ENCODE measurements around the gene PAK6.

GRCh38 chr15:40192942-40193341 lies 45.9 kb upstream of the PAK6 start:
- no peak for TF ChIP-seq POLR2AphosphoS5 (IDR thresholded peaks at IDR 0.05; ENCODE audit: low read depth)
- no peak for TF ChIP-seq CTCF (conservative IDR thresholded peaks at IDR 0.05; ENCODE audit: low read depth in 2 of 2)
- no peak for TF ChIP-seq EZH2 (IDR thresholded peaks at IDR 0.05; ENCODE audit: low read depth, unreplicated experiment)
- TF ChIP-seq ZNF114 (CRISPR knock-in tag; IDR thresholded peaks at IDR 0.05) = no peak
- TF ChIP-seq, protein P1, sequence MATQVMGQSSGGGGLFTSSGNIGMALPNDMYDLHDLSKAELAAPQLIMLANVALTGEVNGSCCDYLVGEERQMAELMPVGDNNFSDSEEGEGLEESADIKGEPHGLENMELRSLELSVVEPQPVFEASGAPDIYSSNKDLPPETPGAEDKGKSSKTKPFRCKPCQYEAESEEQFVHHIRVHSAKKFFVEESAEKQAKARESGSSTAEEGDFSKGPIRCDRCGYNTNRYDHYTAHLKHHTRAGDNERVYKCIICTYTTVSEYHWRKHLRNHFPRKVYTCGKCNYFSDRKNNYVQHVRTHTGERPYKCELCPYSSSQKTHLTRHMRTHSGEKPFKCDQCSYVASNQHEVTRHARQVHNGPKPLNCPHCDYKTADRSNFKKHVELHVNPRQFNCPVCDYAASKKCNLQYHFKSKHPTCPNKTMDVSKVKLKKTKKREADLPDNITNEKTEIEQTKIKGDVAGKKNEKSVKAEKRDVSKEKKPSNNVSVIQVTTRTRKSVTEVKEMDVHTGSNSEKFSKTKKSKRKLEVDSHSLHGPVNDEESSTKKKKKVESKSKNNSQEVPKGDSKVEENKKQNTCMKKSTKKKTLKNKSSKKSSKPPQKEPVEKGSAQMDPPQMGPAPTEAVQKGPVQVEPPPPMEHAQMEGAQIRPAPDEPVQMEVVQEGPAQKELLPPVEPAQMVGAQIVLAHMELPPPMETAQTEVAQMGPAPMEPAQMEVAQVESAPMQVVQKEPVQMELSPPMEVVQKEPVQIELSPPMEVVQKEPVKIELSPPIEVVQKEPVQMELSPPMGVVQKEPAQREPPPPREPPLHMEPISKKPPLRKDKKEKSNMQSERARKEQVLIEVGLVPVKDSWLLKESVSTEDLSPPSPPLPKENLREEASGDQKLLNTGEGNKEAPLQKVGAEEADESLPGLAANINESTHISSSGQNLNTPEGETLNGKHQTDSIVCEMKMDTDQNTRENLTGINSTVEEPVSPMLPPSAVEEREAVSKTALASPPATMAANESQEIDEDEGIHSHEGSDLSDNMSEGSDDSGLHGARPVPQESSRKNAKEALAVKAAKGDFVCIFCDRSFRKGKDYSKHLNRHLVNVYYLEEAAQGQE (IDR thresholded peaks at IDR 0.05; ENCODE audit: unreplicated experiment) = no peak
- TF ChIP-seq ZNF331 (CRISPR knock-in tag; IDR thresholded peaks at IDR 0.05; ENCODE audit: low read depth) = no peak
- no peak for TF ChIP-seq STAT1 (IDR thresholded peaks at IDR 0.05; ENCODE audit: unreplicated experiment)
- TF ChIP-seq EZH2phosphoT487 (IDR thresholded peaks at IDR 0.05; ENCODE audit: unreplicated experiment) = no peak
- no peak for TF ChIP-seq CREB1 (CRISPR knock-in tag; IDR thresholded peaks at IDR 0.05; ENCODE audit: low read depth)
- TF ChIP-seq ETS1 (IDR thresholded peaks at IDR 0.05) = no peak

Data from GM23338 (cell line).